HepG2 (cell line): ENCODE results near the gene ANTXR1. TPM values are rescaled to one million over a fixed set of nuclear protein-coding genes. Genes with fewer than 3 reads are reported as not detected.

Experiments
- ATAC-seq: fragments of 200-7000 bp; cut with Tn5 transposase; 3 replicates; pipeline ENCODE4 v1.9.1; 2020; ENCODE audit warnings: mild to moderate bottlenecking, moderate library complexity
- BruUV-seq: library from RNA; stranded (reverse); fragments of 400-500 nt; replicated peaks from 2 replicates; lab custom pipeline; 2021; lab: Mats Ljungman, UMichigan
- CTCF ChIA-PET: fragments of 300-600 bp; formaldehyde crosslinking; extraction: SDS; loops from one replicate; lab custom pipeline; 2021; ENCODE audit warnings: low total read pairs, inconsistent platforms, low intra/inter-chr PET ratio; lab: Yijun Ruan, JAX
- POLR2A ChIA-PET: fragments of 350-600 bp; sonication (Branson Sonifier 250); formaldehyde crosslinking; loops from one replicate; lab custom pipeline; 2020; ENCODE audit warnings: antibody characterized with exemption, inconsistent platforms; lab: Yijun Ruan, JAX
- DNase-seq: peaks from one replicate; pipeline ENCODE4 v3.0.0-alpha.2; 2015; ENCODE audit warnings: low spot score
- FAIRE-seq: peaks from 3 replicates; lab custom pipeline; 2011; peaks lifted over from hg19 to GRCh38; lab: Jason Lieb, UNC
- H2AFZ ChIP-seq: one replicate; pipeline ENCODE4 v1.6.1; 2011; ENCODE audit warnings: low read length, inconsistent platforms
- H3K27ac ChIP-seq: fragments of 300-600 bp; 3 replicates; pipeline ENCODE4 v1.8.0; 2011; ENCODE audit warnings: mixed run types, mild to moderate bottlenecking, mixed read lengths, low read length, inconsistent platforms; ENCODE audit not compliant: insufficient read depth; ENCODE audit errors: extremely low read length
- H3K27me3 ChIP-seq, 2 experiments: fragments of 200-600 bp in 1 of 2; 2 replicates in 1 of 2; 3 replicates in 1 of 2; pipeline versions ENCODE4 v1.6.0 to v1.8.0; 2011; ENCODE audit warnings: low read length in 2 of 2, mild to moderate bottlenecking in 2 of 2, moderate library complexity in 2 of 2, inconsistent platforms in 1 of 2; ENCODE audit not compliant: insufficient read depth in 2 of 2, control insufficient read depth in 1 of 2
- H3K36me3 ChIP-seq, 2 experiments: fragments of 200-600 bp in 1 of 2; replicated peaks in 1 of 2; 2 replicates in 1 of 2; 3 replicates in 1 of 2; pipeline versions ENCODE4 v1.5.1 to v1.8.0; 2011; ENCODE audit warnings: low read length in 2 of 2, inconsistent platforms in 1 of 2; ENCODE audit not compliant: insufficient read depth in 2 of 2, control insufficient read depth in 1 of 2
- H3K4me1 ChIP-seq: 2 replicates; pipeline ENCODE4 v1.5.1; 2012; ENCODE audit warnings: low read length, inconsistent platforms; ENCODE audit not compliant: insufficient read depth
- H3K4me2 ChIP-seq: 2 replicates; pipeline ENCODE4 v1.6.0; 2011; ENCODE audit warnings: low read depth, low read length, inconsistent platforms
- H3K4me3 ChIP-seq, 3 experiments: fragments of 200-600 bp in 1 of 3; sonication (generic), shearing (Covaris generic) in 1 of 3; replicated peaks in 1 of 3; 2 replicates each; pipeline ENCODE4 v1.5.1; 2011 to 2016; ENCODE audit warnings: low read length in 3 of 3, inconsistent platforms in 2 of 3, low read depth in 2 of 3, mild to moderate bottlenecking in 2 of 3, control low read depth in 1 of 3, mixed read lengths in 1 of 3; ENCODE audit not compliant: insufficient read depth in 1 of 3
- H3K79me2 ChIP-seq: one replicate; pipeline ENCODE4 v1.6.1; 2011; ENCODE audit warnings: low read length, inconsistent platforms; ENCODE audit not compliant: insufficient read depth
- H3K9ac ChIP-seq: 2 replicates; pipeline ENCODE4 v1.6.0; 2011; ENCODE audit warnings: mild to moderate bottlenecking, low read depth, low read length, inconsistent platforms; ENCODE audit not compliant: insufficient read depth
- H3K9me3 ChIP-seq: 2 replicates; pipeline ENCODE4 v1.5.1; 2012; ENCODE audit warnings: mild to moderate bottlenecking, low read length
- H4K20me1 ChIP-seq: 2 replicates; pipeline ENCODE4 v1.6.0; 2011; ENCODE audit warnings: inconsistent platforms, mild to moderate bottlenecking, low read length, moderate library complexity; ENCODE audit not compliant: insufficient read depth
- CBX2 ChIP-seq, 2 experiments: fragments of 200-600 bp in 1 of 2; sonication (generic); formaldehyde crosslinking in 1 of 2; IDR thresholded peaks; 2 replicates each; pipeline versions ENCODE4 v1.7.0 to v1.8.1; 2018 to 2022; ENCODE audit warnings: low read depth in 2 of 2, low read length in 1 of 2, mild to moderate bottlenecking in 1 of 2, missing genetic modification reagents in 1 of 2
- KAT2B ChIP-seq: fragments of 150-350 bp; IDR thresholded peaks from 2 replicates; pipeline ENCODE4 v1.6.1; 2014; ENCODE audit warnings: low read depth, low read length, borderline replicate concordance
- PRDM15 ChIP-seq: sonication (generic); formaldehyde crosslinking; IDR thresholded peaks from 2 replicates; pipeline ENCODE4 v1.4.0; 2020; ENCODE audit warnings: missing genetic modification reagents
- TRIM24 ChIP-seq: sonication (generic); formaldehyde crosslinking; IDR thresholded peaks from 2 replicates; pipeline ENCODE4 v1.8.0; 2022; ENCODE audit warnings: mild to moderate bottlenecking, missing genetic modification reagents
- YEATS4 ChIP-seq: sonication (generic); formaldehyde crosslinking; IDR thresholded peaks from 2 replicates; pipeline ENCODE4 v1.4.0; 2020; ENCODE audit warnings: missing genetic modification reagents, borderline replicate concordance
- ZNF275 ChIP-seq: sonication (generic); formaldehyde crosslinking; IDR thresholded peaks from 2 replicates; pipeline ENCODE4 v1.8.0; 2022; ENCODE audit warnings: missing genetic modification reagents, mild to moderate bottlenecking, inconsistent platforms, borderline replicate concordance
- ZNF460 ChIP-seq: sonication (generic); formaldehyde crosslinking; IDR thresholded peaks from 2 replicates; pipeline ENCODE4 v1.5.1; 2020; ENCODE audit warnings: missing genetic modification reagents, mild to moderate bottlenecking, borderline replicate concordance
- ZNF850 ChIP-seq: sonication (generic); formaldehyde crosslinking; conservative IDR thresholded peaks from 2 replicates; pipeline ENCODE4 v1.9.0; 2021; ENCODE audit warnings: mild to moderate bottlenecking, missing genetic modification reagents
- WGBS: methylation state at CpG from one replicate; pipeline ENCODE4 v1.1.6; 2017; ENCODE audit warnings: low lambda C conversion rate; 5-methylcytosine and 5-hydroxymethylcytosine counted together
- in situ Hi-C: cut with HindIII; loops from 2 replicates; pipeline ENCODE4 v1.10.0; 2017; ENCODE audit warnings: low pct_unique_long_range_greater_than_20kb; ENCODE audit not compliant: extremely low pct_ligation_motif_present
- intact Hi-C: fragments of 100-400 bp; cut with micrococcal nuclease; formaldehyde crosslinking; loops from one replicate; pipeline ENCODE4 v1.10.0; 2022; ENCODE audit not compliant: unreplicated experiment
- polyA plus RNA-seq, 8 experiments: library from polyadenylated mRNA; depleted of rRNA in 3 of 8; stranded (reverse) in 7 of 8; unstranded in 1 of 8; fragments of >200 nt; fragmentation: Illumina TruSeq in 4 of 8; extraction: Trizol in 4 of 8; gene quantifications; 2 replicates each; pipeline versions ENCODE4 v1.2.1 to v1.2.3, GENCODE V29; 2011 to 2016; ENCODE audit warnings: low read depth in 4 of 8, missing spikeins in 1 of 8, mixed read lengths in 1 of 8; ENCODE audit not compliant: insufficient read depth in 1 of 8
- total RNA-seq, 5 experiments: library from RNA; depleted of rRNA; stranded (reverse); fragments of >200 nt; fragmentation: Illumina TruSeq; extraction: Trizol; gene quantifications; 2 replicates each; pipeline ENCODE4 v1.2.3, GENCODE V29; 2016; ENCODE audit warnings: low read depth in 1 of 5

Gene ANTXR1
- total and polyA plus RNA-seq, 2 of the 13 experiments (the other 11 are each of a cell fraction or from before 2014, with no cell fraction given), result 4.5 to 12.7 TPM

GRCh38 chr2:69141061-69141460, 128.1 kb downstream of the ANTXR1 start:
- H3K9me3 ChIP-seq, result no peaks in the 10 kb centered on the region
- 92% methylated on average over 1 of the region's 1 CpG for WGBS
- ChIA-PET CTCF (no interaction called here), POLR2A (no interaction called here)
- no peaks in the 10 kb centered on the region for H3K36me3 ChIP-seq
- in situ Hi-C loops, result no loop called here
- H3K27me3 ChIP-seq, result no peaks in the 10 kb centered on the region
- H3K9ac ChIP-seq, result no peak overlapping the region
- H3K27ac ChIP-seq, result no peak overlapping the region
- H4K20me1 ChIP-seq, result no peaks in the 10 kb centered on the region
- intact Hi-C loops, result no loop called here
- TF ChIP-seq ZNF275 (CRISPR knock-in tag) (no peak), ZNF850 (CRISPR knock-in tag) (no peak)
- H3K79me2 ChIP-seq, result no peaks in the 10 kb centered on the region
- DNase-seq (no peak), FAIRE-seq (no peak), ATAC-seq (no peak)
- no peak overlapping the region for H3K4me2 ChIP-seq
- no peaks in the 10 kb centered on the region for H3K4me1 ChIP-seq
- no peak overlapping the region for H3K4me3 ChIP-seq
- no peak overlapping the region for H2AFZ ChIP-seq
- BruUV-seq, result no TSS peak

GRCh38 chr2:69143748-69144360, 130.9 kb downstream of the ANTXR1 start:
- H4K20me1 ChIP-seq, result no peaks in the 10 kb centered on the region
- H3K4me2 ChIP-seq, result no peak overlapping the region
- H3K9ac ChIP-seq, result no peak overlapping the region
- H3K27ac ChIP-seq, result no peak overlapping the region
- ATAC-seq, result no peak
- CTCF ChIA-PET, result no interaction called here
- no peaks in the 10 kb centered on the region for H3K27me3 ChIP-seq
- no TSS peak for BruUV-seq
- no peaks in the 10 kb centered on the region for H3K4me1 ChIP-seq
- in situ Hi-C loops, result no loop called here
- no peak for TF ChIP-seq TRIM24
- no peak for TF ChIP-seq ZNF460 (CRISPR knock-in tag)
- no peak for TF ChIP-seq PRDM15 (CRISPR knock-in tag)
- no peak for TF ChIP-seq CBX2 (IDR thresholded peaks at IDR 0.05; ENCODE audit: low read depth, low read length)
- no peak for TF ChIP-seq CBX2 (CRISPR knock-in tag; IDR thresholded peaks at IDR 0.05; ENCODE audit: low read depth)
- no peak for TF ChIP-seq YEATS4
- TF ChIP-seq KAT2B, result no peak
- POLR2A ChIA-PET, result no interaction called here
- H3K79me2 ChIP-seq, result no peaks in the 10 kb centered on the region
- DNase-seq, result no peak
- WGBS, result 89% methylated on average over 4 of the region's 4 CpGs
- intact Hi-C loops, result no loop called here
- no peaks in the 10 kb centered on the region for H3K9me3 ChIP-seq
- no peak overlapping the region for H3K4me3 ChIP-seq
- no peaks in the 10 kb centered on the region for H3K36me3 ChIP-seq
- H2AFZ ChIP-seq, result no peak overlapping the region
- no peak for FAIRE-seq
